Stimulated activated CD4-positive, alpha-beta T cell treated with anti-CD3 and anti-CD28 coated beads, Interleukin-1b, Interleukin-23, amount 100 ng/mL, for 1 hour (primary cell): ENCODE data around the gene SMARCC2.
A peak's percentile ranks its signal among the peaks of the same experiment; 100 is the strongest.
"Not testable (repeated sequence)": the region's sequence is repeated elsewhere in the genome, so short reads cannot be mapped to it uniquely, and the experiment has no call there.

ENCODE experiments used
- DNase-seq, 2 donors: peaks; one replicate each; pipeline ENCODE4 v3.0.0-alpha.2; 2020; ENCODE audit warnings: low read depth in 2 of 2

Gene SMARCC2

DNA sequence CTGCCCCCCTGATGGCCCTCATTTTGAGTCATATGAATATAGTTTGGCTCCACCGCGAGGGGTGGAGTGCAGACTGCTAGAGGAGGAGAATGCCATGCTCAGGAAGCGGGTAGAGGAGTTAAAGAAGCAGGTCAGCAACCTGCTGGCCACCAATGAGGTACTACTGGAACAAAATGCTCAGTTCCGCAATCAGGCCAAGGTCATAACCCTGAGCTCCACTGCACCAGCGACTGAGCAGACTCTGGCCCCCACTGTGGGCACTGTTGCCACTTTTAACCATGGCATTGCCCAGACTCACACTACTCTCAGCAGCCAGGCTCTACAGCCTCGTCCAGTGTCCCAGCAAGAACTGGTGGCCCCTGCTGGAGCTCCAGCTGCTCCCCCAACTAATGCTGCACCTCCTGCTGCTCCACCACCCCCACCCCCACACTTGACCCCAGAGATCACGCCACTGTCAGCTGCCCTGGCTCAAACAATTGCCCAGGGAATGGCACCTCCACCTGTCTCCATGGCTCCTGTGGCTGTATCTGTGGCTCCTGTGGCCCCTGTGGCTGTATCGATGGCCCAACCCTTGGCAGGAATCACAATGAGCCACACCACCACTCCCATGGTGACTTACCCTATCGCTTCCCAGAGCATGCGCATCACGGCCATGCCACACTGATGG, 67.9 kb downstream of the SMARCC2 start:
- no peak for DNase-seq

DNA sequence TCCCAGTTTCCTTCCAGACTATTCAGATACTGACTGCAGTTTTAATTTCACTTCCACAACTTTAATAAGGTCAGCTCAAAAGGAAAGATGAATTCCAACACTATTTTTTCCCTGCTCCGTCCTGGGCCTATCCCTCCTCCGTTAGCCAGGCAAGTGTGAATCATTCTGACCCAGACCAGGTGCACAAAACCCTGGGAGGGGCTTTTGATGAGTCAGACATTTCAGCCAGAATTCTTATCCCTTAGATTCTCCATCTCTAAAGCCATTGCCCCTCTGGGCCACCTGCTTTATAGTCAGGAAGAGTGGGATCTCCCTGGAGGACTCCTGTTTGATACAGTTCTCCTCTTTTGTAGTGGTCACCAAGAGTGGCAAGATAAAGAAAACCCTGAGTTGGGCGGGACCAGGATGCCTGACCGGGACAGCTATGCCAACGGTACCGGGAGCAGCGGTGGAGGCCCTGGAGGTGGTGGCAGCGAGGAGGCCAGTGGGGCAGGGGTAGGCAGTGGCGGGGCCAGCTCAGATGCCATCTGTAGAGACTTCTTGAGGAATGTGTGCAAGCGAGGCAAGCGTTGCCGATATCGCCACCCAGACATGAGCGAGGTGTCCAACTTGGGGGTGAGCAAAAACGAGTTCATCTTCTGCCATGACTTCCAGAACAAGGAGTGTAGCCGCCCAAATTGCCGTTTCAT, 69.0 kb downstream of the SMARCC2 start:
- DNase-seq: no peak

DNA sequence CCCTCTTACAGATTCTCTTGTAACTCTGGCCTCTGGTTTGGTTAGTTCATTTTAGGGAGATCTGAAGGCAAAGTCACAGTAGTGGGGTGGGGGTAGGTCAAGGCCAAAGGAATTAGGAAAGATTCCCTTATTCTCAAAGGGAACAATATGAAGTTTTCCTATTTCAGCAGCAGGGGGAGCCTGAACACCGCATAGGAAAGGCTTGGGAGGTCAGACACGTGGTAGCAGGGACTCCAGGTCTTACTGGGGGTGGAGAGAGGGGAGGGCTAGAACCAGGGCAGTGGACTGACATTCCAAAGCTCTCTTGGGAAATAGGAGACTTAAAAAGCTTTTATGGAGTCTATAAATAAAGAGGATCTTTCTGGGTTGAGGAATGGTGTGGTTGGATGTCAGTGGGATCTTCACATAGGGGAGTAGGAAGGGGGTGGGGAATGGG, 69.9 kb downstream of the SMARCC2 start:
- DNase-seq: no peak

DNA sequence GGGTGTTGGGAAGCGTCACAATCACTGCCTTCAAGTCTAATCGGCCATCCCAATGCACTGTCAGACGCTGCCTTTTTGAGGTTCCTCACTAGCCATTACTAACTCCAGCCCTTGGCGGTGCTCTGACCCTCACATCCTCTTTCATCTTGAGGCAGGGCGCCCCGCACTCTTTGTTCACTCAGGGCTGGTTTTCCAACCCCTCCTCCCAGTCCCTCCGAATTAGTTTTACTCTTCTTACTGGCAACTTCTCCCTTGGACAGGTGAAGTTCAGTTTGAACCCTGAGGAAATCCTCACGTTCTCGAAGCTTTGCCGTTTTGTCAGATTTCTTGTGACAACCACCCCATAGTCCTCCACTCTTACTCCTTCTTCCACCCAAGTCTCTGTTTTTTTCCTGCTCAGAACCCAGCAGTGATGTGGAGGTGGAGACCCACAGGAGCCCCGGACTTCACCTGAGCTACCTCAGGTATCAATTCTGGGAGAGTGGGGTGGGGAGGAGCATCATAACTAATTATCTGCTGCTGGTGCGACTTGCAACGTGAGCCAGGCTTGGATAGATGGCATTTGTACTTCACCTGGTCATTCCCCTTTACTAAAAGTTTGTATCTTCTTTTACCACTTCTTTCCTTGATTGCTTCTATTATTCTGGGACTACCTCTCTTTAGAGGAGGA, 70.5 kb downstream of the SMARCC2 start:
- no peak for DNase-seq

DNA sequence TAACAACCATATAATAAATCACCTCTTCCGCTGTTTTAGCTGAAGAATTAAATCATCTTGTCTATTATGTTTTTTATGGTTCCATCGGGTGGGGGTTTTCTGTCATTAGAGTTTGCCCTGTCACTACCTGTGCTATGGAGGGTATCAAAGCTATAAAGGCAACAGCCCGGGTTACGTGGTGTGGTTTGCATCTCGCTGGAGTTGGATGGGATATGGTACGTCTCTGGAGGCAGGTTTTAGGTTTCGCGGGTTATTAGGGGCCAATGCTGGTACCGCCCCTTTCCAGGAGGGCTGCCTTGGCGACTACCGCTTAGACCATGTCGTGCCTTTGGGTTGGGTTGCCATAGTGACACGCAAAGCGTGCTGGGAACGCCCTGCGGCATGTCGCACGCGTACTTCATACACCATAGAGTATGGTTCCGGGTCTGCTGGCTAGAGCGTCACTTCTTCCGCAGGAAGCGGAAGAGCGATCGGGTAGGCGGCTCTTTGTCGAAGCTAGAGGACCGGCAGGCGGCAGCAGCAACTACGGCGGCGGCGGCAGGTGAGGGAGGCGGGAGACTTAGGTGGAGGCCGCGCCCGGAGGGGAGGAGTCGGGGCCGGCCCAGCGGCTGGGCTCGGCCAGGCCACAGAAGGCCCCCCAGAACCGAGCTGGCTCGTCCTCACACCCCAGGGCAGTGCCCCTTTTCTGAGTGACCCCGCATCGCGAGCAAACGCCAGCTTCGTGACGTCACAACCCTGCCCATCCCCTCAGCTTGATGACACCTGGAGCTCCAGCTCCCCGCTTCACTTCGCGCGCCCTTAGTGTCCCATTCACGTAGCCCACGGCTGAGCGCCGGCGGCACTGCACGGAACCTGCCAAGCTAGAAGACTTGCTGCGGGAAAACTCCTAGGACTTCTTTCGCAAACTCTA, 71.2 kb downstream of the SMARCC2 start, which contains the start of gene ZC3H10:
Gene ZC3H10 (plus strand): TSS at position 489 of the 910 bp plus-strand sequence. CDS start 2,297 bp downstream, outside the sequence.
- peak; percentile 90 to 92 for DNase-seq

DNA sequence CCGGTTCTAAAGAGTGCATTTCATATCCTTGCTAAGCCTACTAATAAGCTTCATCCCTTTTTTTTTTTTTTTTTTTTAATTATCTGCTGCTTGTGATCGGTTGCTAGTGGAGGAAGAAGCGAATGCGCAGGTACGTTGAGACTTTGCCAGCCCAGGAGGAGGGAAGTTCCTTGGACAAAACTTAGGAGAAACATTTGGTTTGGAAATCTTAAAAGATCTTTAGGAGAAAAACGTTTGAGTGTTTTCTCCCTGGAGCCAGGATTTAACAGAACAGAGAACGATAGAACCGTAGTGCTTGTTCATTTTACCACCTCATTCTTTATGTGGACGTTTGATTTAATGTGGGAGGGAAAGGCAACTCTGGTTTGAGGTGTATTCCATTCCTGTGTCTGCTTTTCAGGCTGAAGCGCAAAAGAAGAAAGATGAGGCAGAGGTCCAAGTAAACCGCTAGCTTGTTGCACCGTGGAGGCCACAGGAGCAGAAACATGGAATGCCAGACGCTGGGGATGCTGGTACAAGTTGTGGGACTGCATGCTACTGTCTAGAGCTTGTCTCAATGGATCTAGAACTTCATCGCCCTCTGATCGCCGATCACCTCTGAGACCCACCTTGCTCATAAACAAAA, 72.1 kb downstream of the SMARCC2 start:
- DNase-seq: not testable (repeated sequence)

DNA sequence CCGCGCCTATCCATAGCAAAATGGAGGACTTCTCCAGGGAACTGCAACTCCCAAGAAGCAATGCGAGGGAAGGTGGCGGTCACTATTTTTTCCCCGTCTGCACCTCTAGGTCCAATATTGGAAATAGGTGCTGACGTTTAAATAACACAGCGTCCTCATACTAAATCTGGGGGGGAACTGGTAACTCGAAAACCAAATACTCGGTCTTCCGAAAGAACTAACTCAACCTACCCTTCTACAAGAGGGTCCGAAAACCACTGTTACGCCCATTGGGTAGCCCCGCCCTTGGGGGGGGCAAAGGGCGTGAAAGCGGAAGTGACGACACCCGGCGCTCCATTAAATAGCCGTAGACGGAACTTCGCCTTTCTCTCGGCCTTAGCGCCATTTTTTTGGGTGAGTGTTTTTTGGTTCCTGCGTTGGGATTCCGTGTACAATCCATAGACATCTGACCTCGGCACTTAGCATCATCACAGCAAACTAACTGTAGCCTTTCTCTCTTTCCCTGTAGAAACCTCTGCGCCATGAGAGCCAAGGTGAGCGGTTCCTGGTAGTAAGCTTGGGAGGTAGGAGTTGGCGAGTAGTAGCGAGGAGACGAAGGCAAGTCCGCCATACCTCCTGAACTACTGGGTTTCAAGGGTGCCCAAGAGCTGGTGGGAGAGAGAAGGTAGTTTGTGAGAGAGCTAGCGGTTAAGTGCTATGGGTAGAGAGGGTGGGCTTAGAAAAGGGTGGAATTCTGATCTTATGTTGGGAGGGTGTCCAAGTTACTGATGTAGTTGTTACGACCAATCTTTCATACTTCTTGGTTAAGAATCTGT, 72.8 kb downstream of the SMARCC2 start, which contains the start of gene RPL41:
Gene RPL41 (plus strand): TSS at position 367 of the 815 bp plus-strand sequence.
- DNase-seq: peak; percentile 85 to 96

DNA sequence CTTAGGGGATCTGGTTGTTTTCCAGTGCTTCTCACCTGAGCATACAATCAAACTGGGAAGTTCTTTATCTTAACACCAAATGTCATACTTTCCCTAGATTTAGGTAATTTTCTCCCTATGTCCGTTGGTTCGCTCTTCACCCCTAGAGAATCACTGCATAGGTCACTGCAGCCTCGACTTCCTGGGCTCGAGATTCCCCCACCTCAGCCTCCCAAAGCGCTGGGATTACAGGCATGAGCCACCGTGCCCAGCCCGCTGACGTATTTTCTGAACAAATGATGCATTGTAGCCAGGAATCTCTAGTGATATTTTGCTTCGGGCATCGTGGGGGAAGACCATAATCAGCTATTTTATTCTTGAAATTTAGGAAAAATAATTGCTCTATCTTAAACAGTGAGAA, 74.0 kb downstream of the SMARCC2 start:
- DNase-seq: no peak

DNA sequence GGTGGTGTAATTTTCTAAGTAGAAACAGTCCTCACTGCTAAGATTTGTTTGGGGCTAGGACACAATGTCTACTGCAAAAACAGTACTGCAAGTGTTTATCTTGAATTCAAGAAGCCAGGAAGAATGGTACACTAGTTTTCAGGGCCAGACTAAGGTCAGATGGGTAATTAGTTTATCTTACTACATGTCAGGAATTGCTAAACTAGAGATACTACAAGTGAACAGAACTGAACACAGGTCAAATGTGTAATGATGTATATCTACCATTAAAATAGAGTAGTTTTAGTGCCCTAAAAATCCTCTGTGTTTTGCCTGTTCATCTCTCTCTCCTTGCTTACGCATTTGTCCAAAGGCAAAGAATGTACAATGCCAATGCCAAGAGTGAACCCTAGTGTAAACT, 75.2 kb downstream of the SMARCC2 start:
- DNase-seq: no peak
